NCI-H2196 (cell line): ENCODE measurements around the gene ELN.
"Not testable (repeated sequence)": the region's sequence is repeated elsewhere in the genome, so short reads cannot be mapped to it uniquely, and the experiment has no call there.

Experiments used
- DNase-seq: peaks from one replicate; lab custom pipeline; 2025; ENCODE audit not compliant: unreplicated experiment; lab: John Stamatoyannopoulos, UW

The ELN gene

GRCh38 chr7:74027683-74028320 is at the start of gene ELN:
Gene ELN (plus strand): TSS chr7:74028173. CDS start chr7:74028188, 15 bp downstream.
- DNase-seq = no peak

GRCh38 chr7:73978661-73979563 is 49.1 kb upstream of the ELN start:
- DNase-seq = peak; percentile 65

- DNase-seq = not testable (repeated sequence)
Observed at GRCh38 chr7:73979656-73980055, 48.3 kb upstream of the ELN start.

- no peak for DNase-seq
Observed at GRCh38 chr7:73980206-73980605, 47.8 kb upstream of the ELN start.

- DNase-seq = no peak
Observed at GRCh38 chr7:73981933-73982332, 46.0 kb upstream of the ELN start.

GRCh38 chr7:73983437-73984164 is 44.4 kb upstream of the ELN start:
- no peak for DNase-seq

GRCh38 chr7:73984481-73985205 is 43.3 kb upstream of the ELN start:
- DNase-seq = no peak

- DNase-seq = no peak
Observed at GRCh38 chr7:73985737-73986141, 42.2 kb upstream of the ELN start.

GRCh38 chr7:73986158-73986631 is 41.8 kb upstream of the ELN start:
- no peak for DNase-seq

GRCh38 chr7:73987298-73987697 is 40.7 kb upstream of the ELN start:
- DNase-seq = no peak

GRCh38 chr7:73988197-73988596 is 39.8 kb upstream of the ELN start:
- no peak for DNase-seq

GRCh38 chr7:73991522-73992100 is 36.4 kb upstream of the ELN start:
- no peak for DNase-seq

- DNase-seq = no peak
Observed at GRCh38 chr7:73992101-73992562, 35.8 kb upstream of the ELN start.

- DNase-seq = no peak
Observed at GRCh38 chr7:73994023-73994422, 34.0 kb upstream of the ELN start.

GRCh38 chr7:73994761-73995160 is 33.2 kb upstream of the ELN start:
- no peak for DNase-seq

GRCh38 chr7:73995330-73995729 is 32.6 kb upstream of the ELN start:
- no peak for DNase-seq

- no peak for DNase-seq
Observed at GRCh38 chr7:73995821-73996511, 32.0 kb upstream of the ELN start.

- DNase-seq = no peak
Observed at GRCh38 chr7:73997056-73997455, 30.9 kb upstream of the ELN start.

- no peak for DNase-seq
Observed at GRCh38 chr7:73999664-74000435, 28.1 kb upstream of the ELN start.
